CD4-positive, alpha-beta T cell (primary cell): ENCODE results near the gene LGALS13. TPM values are rescaled to one million over a fixed set of nuclear protein-coding genes. Genes with fewer than 3 reads are reported as not detected.
A peak's percentile ranks its signal among the peaks of the same experiment; 100 is the strongest.

Source experiments
- ATAC-seq: fragments of 200-7000 bp; cut with Tn5 transposase; one replicate; pipeline ENCODE4 v1.10.0; 2022; ENCODE audit warnings: mild to moderate bottlenecking; ENCODE audit not compliant: poor library complexity
- CTCF ChIA-PET: fragments of 350-600 bp; sonication (Branson Sonifier 250); formaldehyde crosslinking; loops from one replicate; lab custom pipeline; 2021; ENCODE audit warnings: antibody characterized with exemption, inconsistent platforms; lab: Charles Lee
- POLR2A ChIA-PET: fragments of 350-600 bp; sonication (Branson Sonifier 250); formaldehyde crosslinking; loops from one replicate; lab custom pipeline; 2021; ENCODE audit warnings: antibody characterized with exemption, inconsistent platforms; lab: Charles Lee
- DNase-seq, 14 experiments: peaks; one replicate each; pipeline ENCODE4 v3.0.0-alpha.2; 2013 to 2020; ENCODE audit warnings: mixed read lengths in 2 of 14
- H3K27ac ChIP-seq, 2 donors: one replicate each; pipeline versions ENCODE4 v1.5.1 to v1.7.0; 2013; ENCODE audit warnings: low read length in 2 of 2, low read depth in 1 of 2, mild to moderate bottlenecking in 1 of 2
- H3K27me3 ChIP-seq, 2 experiments: 1 replicate in 1 of 2; 2 replicates in 1 of 2; pipeline versions ENCODE4 v1.6.1 to v1.7.0; 2013; ENCODE audit warnings: low read length in 2 of 2, control low read depth in 1 of 2, mild to moderate bottlenecking in 1 of 2, moderate library complexity in 1 of 2; ENCODE audit not compliant: insufficient read depth in 2 of 2, control insufficient read depth in 1 of 2
- H3K36me3 ChIP-seq: one replicate; pipeline ENCODE4 v1.6.1; 2013; ENCODE audit warnings: low read length, control low read depth; ENCODE audit not compliant: insufficient read depth
- H3K4me1 ChIP-seq: one replicate; pipeline ENCODE4 v1.6.1; 2013; ENCODE audit warnings: low read length, control low read depth; ENCODE audit not compliant: insufficient read depth
- H3K4me3 ChIP-seq: one replicate; pipeline ENCODE4 v1.5.1; 2013; ENCODE audit warnings: mild to moderate bottlenecking, low read length, moderate library complexity
- H3K9me3 ChIP-seq, 2 experiments: 1 replicate in 1 of 2; 2 replicates in 1 of 2; pipeline versions ENCODE4 v1.6.1 to v1.7.0; 2013; ENCODE audit warnings: low read length in 2 of 2, mild to moderate bottlenecking in 2 of 2, control low read depth in 1 of 2, moderate library complexity in 1 of 2; ENCODE audit not compliant: control insufficient read depth in 1 of 2, insufficient read depth in 1 of 2
- H3K27ac Mint-ChIP-seq: one replicate; pipeline ENCODE4 v1.8.0; 2020; ENCODE audit warnings: mixed read lengths
- H3K27me3 Mint-ChIP-seq: one replicate; pipeline ENCODE4 v1.8.0; 2021; ENCODE audit warnings: mixed read lengths
- H3K36me3 Mint-ChIP-seq: one replicate; pipeline ENCODE4 v1.8.0; 2021; ENCODE audit warnings: low read depth, mixed read lengths
- H3K4me1 Mint-ChIP-seq: one replicate; pipeline ENCODE4 v1.8.0; 2021; ENCODE audit warnings: low read depth, mixed read lengths
- H3K4me3 Mint-ChIP-seq: one replicate; pipeline ENCODE4 v1.8.0; 2020; ENCODE audit warnings: mild to moderate bottlenecking, mixed read lengths
- H3K9me3 Mint-ChIP-seq: one replicate; pipeline ENCODE4 v1.8.0; 2020; ENCODE audit warnings: mixed read lengths
- intact Hi-C, 2 experiments: fragments of 100-400 bp; cut with DNase I in 1 of 2; cut with micrococcal nuclease in 1 of 2; formaldehyde crosslinking; loops; one replicate each; pipeline versions ENCODE4 v1.15.1 to v1.9.0; 2023 to 2025; cut with DNase I, micrococcal nuclease
- total RNA-seq, 174 experiments: library from RNA in 2 of 174; stranded (reverse) in 2 of 174; gene quantifications; one replicate each; pipeline ENCODE4 v1.2.3 and lab custom pipeline; 2021 to 2026
- TF ChIP-seq, protein P1 (sequence below): fragments of 200-600 bp; IDR thresholded peaks from one replicate; pipeline ENCODE4 v1.8.0; 2022; ENCODE audit warnings: antibody characterized with exemption, mild to moderate bottlenecking

LGALS13 gene
- total RNA-seq, 2 experiments from 2014 or later, result not detected

DNA sequence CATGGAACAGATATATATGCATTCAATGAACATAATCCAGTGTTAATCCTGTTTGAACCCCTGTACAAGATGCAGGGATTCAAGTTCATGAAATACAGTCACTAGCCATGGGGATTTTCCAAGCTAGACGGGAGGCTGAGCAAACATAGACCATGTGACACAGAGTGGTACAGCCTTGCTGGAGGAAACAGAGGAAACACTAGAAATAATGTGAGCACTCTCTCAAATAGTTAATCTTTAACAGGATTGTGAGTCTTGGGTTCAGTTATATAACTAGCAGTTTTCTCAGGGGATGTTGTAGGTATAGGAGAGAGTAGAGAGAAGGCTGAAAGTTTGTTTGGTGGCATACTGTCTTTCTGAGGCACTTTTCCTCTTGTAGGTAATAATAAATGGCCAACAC lies 39.4 kb downstream of the LGALS13 start:
- H3K4me1 Mint-ChIP-seq, result no peaks in the 10 kb centered on the region
- peaks cover 93% of the 10 kb centered on the region for H3K27me3 Mint-ChIP-seq
- ATAC-seq, result no peak
- no peaks in the 10 kb centered on the region for H3K9me3 Mint-ChIP-seq
- H3K36me3 Mint-ChIP-seq, result no peaks in the 10 kb centered on the region
- no peak overlapping the region for H3K27ac Mint-ChIP-seq
- Histone ChIP-seq H3K27ac (no peak overlapping the region), H3K4me3 (no peak overlapping the region), H3K4me1 (no peaks in the 10 kb centered on the region), H3K27me3 (peaks cover 26 to 30% of the 10 kb centered on the region in 2 experiments), H3K9me3 (no peaks in the 10 kb centered on the region), H3K36me3 (no peaks in the 10 kb centered on the region)
- intact Hi-C loops, result no loop called here
- H3K4me3 Mint-ChIP-seq, result no peak overlapping the region
- ChIA-PET CTCF (no interaction called here), POLR2A (no interaction called here)
- TF ChIP-seq, protein P1, sequence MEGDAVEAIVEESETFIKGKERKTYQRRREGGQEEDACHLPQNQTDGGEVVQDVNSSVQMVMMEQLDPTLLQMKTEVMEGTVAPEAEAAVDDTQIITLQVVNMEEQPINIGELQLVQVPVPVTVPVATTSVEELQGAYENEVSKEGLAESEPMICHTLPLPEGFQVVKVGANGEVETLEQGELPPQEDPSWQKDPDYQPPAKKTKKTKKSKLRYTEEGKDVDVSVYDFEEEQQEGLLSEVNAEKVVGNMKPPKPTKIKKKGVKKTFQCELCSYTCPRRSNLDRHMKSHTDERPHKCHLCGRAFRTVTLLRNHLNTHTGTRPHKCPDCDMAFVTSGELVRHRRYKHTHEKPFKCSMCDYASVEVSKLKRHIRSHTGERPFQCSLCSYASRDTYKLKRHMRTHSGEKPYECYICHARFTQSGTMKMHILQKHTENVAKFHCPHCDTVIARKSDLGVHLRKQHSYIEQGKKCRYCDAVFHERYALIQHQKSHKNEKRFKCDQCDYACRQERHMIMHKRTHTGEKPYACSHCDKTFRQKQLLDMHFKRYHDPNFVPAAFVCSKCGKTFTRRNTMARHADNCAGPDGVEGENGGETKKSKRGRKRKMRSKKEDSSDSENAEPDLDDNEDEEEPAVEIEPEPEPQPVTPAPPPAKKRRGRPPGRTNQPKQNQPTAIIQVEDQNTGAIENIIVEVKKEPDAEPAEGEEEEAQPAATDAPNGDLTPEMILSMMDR, result no peak
- no peak for DNase-seq

DNA sequence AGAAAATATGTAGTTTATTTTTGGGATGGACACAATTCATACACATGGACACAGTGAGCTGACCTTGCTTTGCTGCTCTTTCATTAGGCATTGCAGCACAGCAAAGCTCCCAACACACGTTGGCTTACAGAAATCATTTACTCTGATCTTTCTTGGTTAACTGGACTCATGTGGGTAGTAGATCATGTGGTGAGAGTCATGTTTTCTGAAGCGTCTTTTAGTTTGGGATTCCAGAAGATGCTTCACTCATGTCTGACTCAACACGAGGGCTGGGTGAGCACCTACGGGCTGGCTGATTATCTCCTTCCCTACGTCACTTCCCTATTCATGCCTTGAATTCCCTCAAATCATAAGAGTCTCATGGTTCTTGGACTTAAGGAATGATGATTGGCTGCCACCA lies 41.3 kb downstream of the LGALS13 start:
- no peak overlapping the region for H3K27ac ChIP-seq
- no peaks in the 10 kb centered on the region for H3K36me3 Mint-ChIP-seq
- H3K9me3 ChIP-seq, result no peaks in the 10 kb centered on the region
- H3K4me1 ChIP-seq, result no peaks in the 10 kb centered on the region
- H3K4me1 Mint-ChIP-seq, result no peaks in the 10 kb centered on the region
- H3K4me3 ChIP-seq, result no peak overlapping the region
- ChIA-PET CTCF (no interaction called here), POLR2A (no interaction called here)
- intact Hi-C loops, result no loop called here
- H3K4me3 Mint-ChIP-seq, result no peak overlapping the region
- peaks cover 13 to 25% of the 10 kb centered on the region in 2 experiments for H3K27me3 ChIP-seq
- H3K9me3 Mint-ChIP-seq, result no peaks in the 10 kb centered on the region
- ATAC-seq, result no peak
- TF ChIP-seq, protein P1, result no peak
- peaks cover 95% of the 10 kb centered on the region for H3K27me3 Mint-ChIP-seq
- H3K36me3 ChIP-seq, result no peaks in the 10 kb centered on the region
- no peak for DNase-seq
- no peak overlapping the region for H3K27ac Mint-ChIP-seq

DNA sequence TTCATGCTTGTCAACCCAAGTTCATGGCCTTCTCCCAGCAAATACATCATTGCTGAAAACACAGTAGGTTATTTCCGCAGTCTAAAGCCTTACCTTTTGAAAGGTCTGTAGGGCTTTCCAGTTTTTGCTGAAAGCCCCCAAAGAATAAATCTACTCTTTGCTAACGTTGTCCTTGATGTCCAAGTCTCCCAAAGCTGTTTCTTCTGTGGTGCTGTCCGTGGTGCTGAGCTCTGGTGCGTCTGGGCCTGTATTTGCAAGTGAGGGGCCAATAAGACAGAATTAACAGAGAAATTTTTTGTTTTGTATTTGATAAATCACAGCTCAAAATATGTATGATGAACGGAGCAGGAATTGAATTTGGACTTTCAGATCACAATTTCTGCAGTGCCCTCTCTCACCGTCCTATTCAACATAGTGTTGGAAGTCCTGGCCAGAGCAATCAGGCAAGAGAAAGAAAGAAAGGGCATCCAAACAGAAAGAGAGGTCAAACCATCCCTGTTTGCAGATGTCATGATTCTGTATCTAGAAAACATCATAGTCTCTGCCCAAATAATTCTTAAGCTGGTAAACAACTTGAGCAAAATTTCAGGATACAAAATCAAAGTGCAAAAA lies 43.6 kb downstream of the LGALS13 start:
- H3K36me3 ChIP-seq, result no peaks in the 10 kb centered on the region
- no peaks in the 10 kb centered on the region for H3K36me3 Mint-ChIP-seq
- TF ChIP-seq, protein P1, result no peak
- POLR2A ChIA-PET, result no interaction called here
- no peaks in the 10 kb centered on the region for H3K4me1 Mint-ChIP-seq
- peaks cover 88% of the 10 kb centered on the region for H3K27me3 Mint-ChIP-seq
- H3K9me3 ChIP-seq, result peaks cover 0 to 6% of the 10 kb centered on the region in 2 experiments
- H3K9me3 Mint-ChIP-seq, result no peaks in the 10 kb centered on the region
- DNase-seq (peak in 3 of 14 experiments; percentile 2 to 16 (median 10)), ATAC-seq (no peak)
- H3K4me1 ChIP-seq, result no peaks in the 10 kb centered on the region
- H3K4me3 ChIP-seq, result no peak overlapping the region
- H3K4me3 Mint-ChIP-seq, result no peak overlapping the region
- CTCF ChIA-PET, result no interaction called here
- no peak overlapping the region for H3K27ac Mint-ChIP-seq
- intact Hi-C loops, result no loop called here
- no peak overlapping the region for H3K27ac ChIP-seq
- H3K27me3 ChIP-seq, result peaks cover 14 to 21% of the 10 kb centered on the region in 2 experiments
